Measurements from ENCODE around the gene RNF2.

Gene RNF2

GRCh38 chr1:185108321-185108720 is 63.0 kb downstream of the RNF2 start:
- Histone ChIP-seq H3K9ac (ENCODE audit: low read length) (no peak overlapping the region), H3K27ac (ENCODE audit: low read depth, low read length) (no peak overlapping the region), H3K23ac (ENCODE audit: low read length) (no peak overlapping the region), H2BK12ac (ENCODE audit: low read length) (no peak overlapping the region), H4K8ac (ENCODE audit: low read depth, low read length) (no peak overlapping the region), H3K14ac (ENCODE audit: low read length) (no peak overlapping the region), H3K79me2 (ENCODE audit: control insufficient read depth, insufficient read depth, low read length, poor library complexity) (no peaks in the 10 kb centered on the region), H3K18ac (ENCODE audit: low read length) (no peak overlapping the region), H3K79me1 (ENCODE audit: low read length) (no peaks in the 10 kb centered on the region), H3K4ac (ENCODE audit: low read depth, low read length) (no peak overlapping the region), H3K4me2 (ENCODE audit: low read length) (no peak overlapping the region), H4K12ac (ENCODE audit: low read depth, low read length) (no peak overlapping the region), H2BK120ac (ENCODE audit: insufficient read depth, low read length, poor library complexity) (no peak overlapping the region), H2BK5ac (ENCODE audit: low read depth, low read length, poor library complexity) (no peak overlapping the region), H3K4me3 (ENCODE audit: low read depth, low read length) (no peak overlapping the region), H4K91ac (ENCODE audit: low read depth, low read length) (no peak overlapping the region), H2AFZ (ENCODE audit: insufficient read depth, low read length, poor library complexity) (no peak overlapping the region), H2AK5ac (ENCODE audit: low read length) (no peak overlapping the region), H3K9me3 (ENCODE audit: insufficient read depth, low read depth, low read length) (no peaks in the 10 kb centered on the region), H3K27me3 (ENCODE audit: insufficient read depth, low read length) (no peaks in the 10 kb centered on the region), H3K4me1 (ENCODE audit: control insufficient read depth in 1 of 2, insufficient read depth in 2 of 2, low read length in 2 of 2) (peaks cover 0 to 7% of the 10 kb centered on the region in 2 experiments), H3K36me3 (ENCODE audit: control insufficient read depth in 1 of 2, insufficient read depth in 2 of 2, low read length in 2 of 2) (peaks cover 0 to 4% of the 10 kb centered on the region in 2 experiments)
- no peak for DNase-seq

GRCh38 chr1:185110145-185110544 is 64.8 kb downstream of the RNF2 start:
- H3K4me1 ChIP-seq (ENCODE audit: control insufficient read depth in 1 of 2, insufficient read depth in 2 of 2, low read length in 2 of 2), result no peaks in the 10 kb centered on the region
- no peaks in the 10 kb centered on the region for H3K27me3 ChIP-seq (ENCODE audit: insufficient read depth, low read length)
- H2BK120ac ChIP-seq (ENCODE audit: insufficient read depth, low read length, poor library complexity), result no peak overlapping the region
- H4K91ac ChIP-seq (ENCODE audit: low read depth, low read length), result no peak overlapping the region
- no peak overlapping the region for H3K18ac ChIP-seq (ENCODE audit: low read length)
- H3K36me3 ChIP-seq (ENCODE audit: control insufficient read depth in 1 of 2, insufficient read depth in 2 of 2, low read length in 2 of 2), result peaks cover 0 to 4% of the 10 kb centered on the region in 2 experiments
- DNase-seq, result no peak
- H3K9me3 ChIP-seq (ENCODE audit: insufficient read depth, low read depth, low read length), result no peaks in the 10 kb centered on the region
- no peak overlapping the region for H3K4me3 ChIP-seq (ENCODE audit: low read depth, low read length)
- no peaks in the 10 kb centered on the region for H3K79me2 ChIP-seq (ENCODE audit: control insufficient read depth, insufficient read depth, low read length, poor library complexity)
- no peak overlapping the region for H2BK12ac ChIP-seq (ENCODE audit: low read length)
- H3K4ac ChIP-seq (ENCODE audit: low read depth, low read length), result no peak overlapping the region
- H3K23ac ChIP-seq (ENCODE audit: low read length), result no peak overlapping the region
- H3K79me1 ChIP-seq (ENCODE audit: low read length), result no peaks in the 10 kb centered on the region
- no peak overlapping the region for H4K12ac ChIP-seq (ENCODE audit: low read depth, low read length)
- no peak overlapping the region for H2AK5ac ChIP-seq (ENCODE audit: low read length)
- no peak overlapping the region for H2AFZ ChIP-seq (ENCODE audit: insufficient read depth, low read length, poor library complexity)
- no peak overlapping the region for H3K9ac ChIP-seq (ENCODE audit: low read length)
- no peak overlapping the region for H3K4me2 ChIP-seq (ENCODE audit: low read length)
- no peak overlapping the region for H2BK5ac ChIP-seq (ENCODE audit: low read depth, low read length, poor library complexity)
- no peak overlapping the region for H3K14ac ChIP-seq (ENCODE audit: low read length)
- H4K8ac ChIP-seq (ENCODE audit: low read depth, low read length), result no peak overlapping the region
- no peak overlapping the region for H3K27ac ChIP-seq (ENCODE audit: low read depth, low read length)

- DNase-seq, result no peak
- Histone ChIP-seq H2BK120ac (ENCODE audit: insufficient read depth, low read length, poor library complexity) (no peak overlapping the region), H3K4me2 (ENCODE audit: low read length) (no peak overlapping the region), H3K14ac (ENCODE audit: low read length) (no peak overlapping the region), H2AFZ (ENCODE audit: insufficient read depth, low read length, poor library complexity) (no peak overlapping the region), H4K12ac (ENCODE audit: low read depth, low read length) (no peak overlapping the region), H3K9me3 (ENCODE audit: insufficient read depth, low read depth, low read length) (no peaks in the 10 kb centered on the region), H3K23ac (ENCODE audit: low read length) (no peak overlapping the region), H3K36me3 (ENCODE audit: control insufficient read depth in 1 of 2, insufficient read depth in 2 of 2, low read length in 2 of 2) (peaks cover 0 to 4% of the 10 kb centered on the region in 2 experiments), H2AK5ac (ENCODE audit: low read length) (no peak overlapping the region), H3K4ac (ENCODE audit: low read depth, low read length) (no peak overlapping the region), H2BK12ac (ENCODE audit: low read length) (no peak overlapping the region), H3K27ac (ENCODE audit: low read depth, low read length) (no peak overlapping the region), H2BK5ac (ENCODE audit: low read depth, low read length, poor library complexity) (no peak overlapping the region), H3K79me2 (ENCODE audit: control insufficient read depth, insufficient read depth, low read length, poor library complexity) (no peaks in the 10 kb centered on the region), H3K4me3 (ENCODE audit: low read depth, low read length) (no peak overlapping the region), H3K27me3 (ENCODE audit: insufficient read depth, low read length) (no peaks in the 10 kb centered on the region), H4K91ac (ENCODE audit: low read depth, low read length) (no peak overlapping the region), H3K4me1 (ENCODE audit: control insufficient read depth in 1 of 2, insufficient read depth in 2 of 2, low read length in 2 of 2) (no peaks in the 10 kb centered on the region), H4K8ac (ENCODE audit: low read depth, low read length) (no peak overlapping the region), H3K79me1 (ENCODE audit: low read length) (no peaks in the 10 kb centered on the region), H3K18ac (ENCODE audit: low read length) (no peak overlapping the region), H3K9ac (ENCODE audit: low read length) (no peak overlapping the region)
Observed at GRCh38 chr1:185111873-185112272, 66.5 kb downstream of the RNF2 start.

- no peaks in the 10 kb centered on the region for H3K27me3 ChIP-seq (ENCODE audit: insufficient read depth, low read length)
- no peak overlapping the region for H3K23ac ChIP-seq (ENCODE audit: low read length)
- no peak for DNase-seq
- H4K12ac ChIP-seq (ENCODE audit: low read depth, low read length), result no peak overlapping the region
- no peak overlapping the region for H2BK120ac ChIP-seq (ENCODE audit: insufficient read depth, low read length, poor library complexity)
- no peak overlapping the region for H3K4me2 ChIP-seq (ENCODE audit: low read length)
- no peaks in the 10 kb centered on the region for H3K4me1 ChIP-seq (ENCODE audit: control insufficient read depth in 1 of 2, insufficient read depth in 2 of 2, low read length in 2 of 2)
- peaks cover 0 to 4% of the 10 kb centered on the region in 2 experiments for H3K36me3 ChIP-seq (ENCODE audit: control insufficient read depth in 1 of 2, insufficient read depth in 2 of 2, low read length in 2 of 2)
- H3K14ac ChIP-seq (ENCODE audit: low read length), result no peak overlapping the region
- H3K18ac ChIP-seq (ENCODE audit: low read length), result no peak overlapping the region
- H3K79me1 ChIP-seq (ENCODE audit: low read length), result no peaks in the 10 kb centered on the region
- no peaks in the 10 kb centered on the region for H3K9me3 ChIP-seq (ENCODE audit: insufficient read depth, low read depth, low read length)
- no peak overlapping the region for H3K9ac ChIP-seq (ENCODE audit: low read length)
- H2BK12ac ChIP-seq (ENCODE audit: low read length), result no peak overlapping the region
- H4K8ac ChIP-seq (ENCODE audit: low read depth, low read length), result no peak overlapping the region
- no peak overlapping the region for H2AK5ac ChIP-seq (ENCODE audit: low read length)
- H4K91ac ChIP-seq (ENCODE audit: low read depth, low read length), result no peak overlapping the region
- H3K27ac ChIP-seq (ENCODE audit: low read depth, low read length), result no peak overlapping the region
- no peak overlapping the region for H3K4me3 ChIP-seq (ENCODE audit: low read depth, low read length)
- H3K79me2 ChIP-seq (ENCODE audit: control insufficient read depth, insufficient read depth, low read length, poor library complexity), result no peaks in the 10 kb centered on the region
- no peak overlapping the region for H2BK5ac ChIP-seq (ENCODE audit: low read depth, low read length, poor library complexity)
- no peak overlapping the region for H2AFZ ChIP-seq (ENCODE audit: insufficient read depth, low read length, poor library complexity)
- H3K4ac ChIP-seq (ENCODE audit: low read depth, low read length), result no peak overlapping the region
- no CpG with 5 or more reads among the region's 2 CpGs for WGBS (ENCODE audit: extremely low coverage, insufficient coverage, insufficient read length)
Observed at GRCh38 chr1:185112356-185112755, 67.0 kb downstream of the RNF2 start.

- Histone ChIP-seq H4K12ac (ENCODE audit: low read depth, low read length) (no peak overlapping the region), H2AK5ac (ENCODE audit: low read length) (no peak overlapping the region), H3K4me1 (ENCODE audit: control insufficient read depth in 1 of 2, insufficient read depth in 2 of 2, low read length in 2 of 2) (no peaks in the 10 kb centered on the region), H3K23ac (ENCODE audit: low read length) (no peak overlapping the region), H4K91ac (ENCODE audit: low read depth, low read length) (no peak overlapping the region), H3K9me3 (ENCODE audit: insufficient read depth, low read depth, low read length) (peaks cover 2% of the 10 kb centered on the region), H3K27ac (ENCODE audit: low read depth, low read length) (no peak overlapping the region), H2BK12ac (ENCODE audit: low read length) (no peak overlapping the region), H3K36me3 (ENCODE audit: control insufficient read depth in 1 of 2, insufficient read depth in 2 of 2, low read length in 2 of 2) (peaks cover 5 to 12% of the 10 kb centered on the region in 2 experiments), H3K4me2 (ENCODE audit: low read length) (no peak overlapping the region), H3K4me3 (ENCODE audit: low read depth, low read length) (no peak overlapping the region), H3K4ac (ENCODE audit: low read depth, low read length) (no peak overlapping the region), H3K14ac (ENCODE audit: low read length) (no peak overlapping the region), H2BK120ac (ENCODE audit: insufficient read depth, low read length, poor library complexity) (no peak overlapping the region), H3K79me2 (ENCODE audit: control insufficient read depth, insufficient read depth, low read length, poor library complexity) (no peaks in the 10 kb centered on the region), H3K27me3 (ENCODE audit: insufficient read depth, low read length) (no peaks in the 10 kb centered on the region), H2BK5ac (ENCODE audit: low read depth, low read length, poor library complexity) (no peak overlapping the region), H2AFZ (ENCODE audit: insufficient read depth, low read length, poor library complexity) (no peak overlapping the region), H3K79me1 (ENCODE audit: low read length) (no peaks in the 10 kb centered on the region), H3K9ac (ENCODE audit: low read length) (no peak overlapping the region), H3K18ac (ENCODE audit: low read length) (no peak overlapping the region), H4K8ac (ENCODE audit: low read depth, low read length) (no peak overlapping the region)
- no peak for DNase-seq
- WGBS (ENCODE audit: extremely low coverage, insufficient coverage, insufficient read length), result no CpG with 5 or more reads among the region's 2 CpGs
Observed at GRCh38 chr1:185129708-185130107, 84.3 kb downstream of the RNF2 start.

All from trophoblast cell (in vitro differentiated cells and primary cell).